ENCODE data around the gene CD200R1L.

DNA sequence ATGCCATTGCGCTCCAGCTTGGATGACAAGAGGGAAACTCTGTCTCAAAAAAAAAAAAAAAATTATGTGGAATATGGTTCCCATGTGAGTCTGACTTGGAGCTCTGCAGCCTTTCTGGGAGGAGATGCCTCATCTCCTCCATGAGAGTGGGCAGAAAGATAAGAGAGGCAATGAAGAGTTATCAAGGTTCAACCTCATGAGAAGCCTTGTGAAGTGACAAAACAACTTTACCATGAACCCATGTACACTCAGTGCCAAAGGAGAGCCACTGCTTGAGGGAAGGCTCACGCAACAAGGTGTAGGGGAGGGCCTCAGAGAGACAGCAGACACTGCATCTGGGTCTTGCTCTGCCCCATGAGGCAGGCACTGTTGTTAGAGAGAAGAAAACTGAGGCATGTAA, 75.7 kb downstream of the CD200R1L start:
- TF ChIP-seq, protein P1, sequence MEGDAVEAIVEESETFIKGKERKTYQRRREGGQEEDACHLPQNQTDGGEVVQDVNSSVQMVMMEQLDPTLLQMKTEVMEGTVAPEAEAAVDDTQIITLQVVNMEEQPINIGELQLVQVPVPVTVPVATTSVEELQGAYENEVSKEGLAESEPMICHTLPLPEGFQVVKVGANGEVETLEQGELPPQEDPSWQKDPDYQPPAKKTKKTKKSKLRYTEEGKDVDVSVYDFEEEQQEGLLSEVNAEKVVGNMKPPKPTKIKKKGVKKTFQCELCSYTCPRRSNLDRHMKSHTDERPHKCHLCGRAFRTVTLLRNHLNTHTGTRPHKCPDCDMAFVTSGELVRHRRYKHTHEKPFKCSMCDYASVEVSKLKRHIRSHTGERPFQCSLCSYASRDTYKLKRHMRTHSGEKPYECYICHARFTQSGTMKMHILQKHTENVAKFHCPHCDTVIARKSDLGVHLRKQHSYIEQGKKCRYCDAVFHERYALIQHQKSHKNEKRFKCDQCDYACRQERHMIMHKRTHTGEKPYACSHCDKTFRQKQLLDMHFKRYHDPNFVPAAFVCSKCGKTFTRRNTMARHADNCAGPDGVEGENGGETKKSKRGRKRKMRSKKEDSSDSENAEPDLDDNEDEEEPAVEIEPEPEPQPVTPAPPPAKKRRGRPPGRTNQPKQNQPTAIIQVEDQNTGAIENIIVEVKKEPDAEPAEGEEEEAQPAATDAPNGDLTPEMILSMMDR (IDR thresholded peaks at IDR 0.05), result no peak
- no peak for TF ChIP-seq POLR2A (IDR thresholded peaks at IDR 0.05)
